ENCODE results near the gene USP6. TPM values are rescaled to one million over a fixed set of nuclear protein-coding genes. Genes with fewer than 3 reads are reported as not detected.
"Not testable (repeated sequence)": the region's sequence is repeated elsewhere in the genome, so short reads cannot be mapped to it uniquely, and the experiment has no call there.

The USP6 gene
- total and polyA plus RNA-seq, 4 donors = under 0.01 to 0.18 (median 0.05) TPM; not detected in 1

DNA sequence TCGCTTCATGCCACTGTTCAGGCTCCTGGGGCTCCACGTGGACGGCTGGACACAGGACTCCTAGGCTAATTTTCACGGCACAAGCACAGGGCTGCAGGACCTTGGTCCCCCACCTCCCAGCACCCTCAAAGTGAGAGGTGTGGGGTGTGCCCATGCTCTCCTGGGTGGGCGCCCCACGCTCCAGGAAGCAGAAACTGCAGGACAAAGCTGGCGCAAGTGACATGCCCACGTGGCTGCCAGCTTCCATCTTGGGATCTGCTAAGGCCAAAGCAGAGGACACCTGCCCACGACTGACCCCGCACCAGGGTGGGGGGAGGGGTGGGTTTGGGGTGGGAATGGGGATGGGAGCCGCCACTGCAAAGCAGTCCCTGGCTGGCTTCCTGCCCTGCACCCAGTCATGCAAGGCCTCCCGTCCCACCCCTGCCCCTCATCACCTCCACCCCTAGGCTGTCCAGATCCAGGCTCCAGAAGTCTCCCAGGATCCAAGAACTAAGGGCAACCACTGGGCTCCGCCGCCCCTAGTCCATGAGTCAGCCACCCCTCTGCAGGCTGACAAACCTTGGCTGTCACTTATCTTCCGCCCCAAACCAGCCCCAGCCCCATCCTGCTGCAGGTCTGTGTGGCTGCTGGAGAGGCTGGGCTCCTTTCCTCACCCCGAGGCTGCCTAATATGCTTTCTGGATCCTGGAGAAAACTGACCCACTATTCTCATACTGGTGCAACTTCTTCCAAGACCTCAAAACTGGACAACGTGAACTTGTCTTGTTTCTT lies 11.1 kb downstream of the USP6 start:
- Histone ChIP-seq H3K4me3 (ENCODE audit: low read depth in 1 of 3, low read length in 3 of 3) (no peak overlapping the region), H3K27ac (ENCODE audit: low read depth in 1 of 2, low read length in 2 of 2) (no peak overlapping the region), H3K9me3 (ENCODE audit: control insufficient read depth in 4 of 4, low read length in 3 of 4) (peaks cover 0 to 3% (median 1%) of the 10 kb centered on the region in 4 donors), H3K36me3 (ENCODE audit: control insufficient read depth in 4 of 4, insufficient read depth in 3 of 4, low read depth in 1 of 4, low read length in 3 of 4) (no peaks in the 10 kb centered on the region), H3K27me3 (ENCODE audit: control insufficient read depth in 4 of 4, insufficient read depth in 4 of 4, low read length in 3 of 4) (peaks cover 0 to 2% (median 0%) of the 10 kb centered on the region in 4 donors), H3K9ac (ENCODE audit: low read depth in 1 of 2, low read length in 2 of 2) (no peak overlapping the region), H3K4me1 (ENCODE audit: control insufficient read depth in 4 of 4, insufficient read depth in 4 of 4, low read length in 3 of 4) (peaks cover 0 to 6% (median 4%) of the 10 kb centered on the region in 4 donors)
- WGBS = 76% methylated on average over 17 of the region's 17 CpGs
- TF ChIP-seq SP1 (IDR thresholded peaks at IDR 0.05) = no peak
- no peak for TF ChIP-seq RAD21 (IDR thresholded peaks at IDR 0.05)
- no peak for TF ChIP-seq JUND (IDR thresholded peaks at IDR 0.05)
- DNase-seq (ENCODE audit: low spot score) = peak; percentile 16

DNA sequence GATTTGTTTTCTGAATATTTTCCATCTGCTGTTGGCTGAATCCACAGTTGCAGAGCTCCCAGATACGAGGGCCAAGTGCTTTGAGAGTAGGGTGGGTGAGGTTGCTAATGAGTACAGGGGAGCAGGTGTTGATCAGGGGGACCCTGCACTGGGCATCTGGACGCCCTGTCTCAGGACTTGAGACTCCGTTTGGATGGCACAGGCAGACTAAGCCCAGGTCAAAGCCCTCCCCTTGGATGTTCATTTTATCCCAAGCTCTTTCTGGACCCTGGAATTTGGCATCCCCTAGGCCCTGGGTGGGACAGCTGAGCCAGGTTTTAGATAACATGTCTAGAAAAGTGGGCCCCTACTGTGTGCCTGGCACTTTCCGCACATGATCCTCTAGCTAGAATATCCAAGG lies 12.1 kb downstream of the USP6 start:
- TF ChIP-seq GABPA (IDR thresholded peaks at IDR 0.05 in 1 of 2, conservative IDR thresholded peaks at IDR 0.05 in 1 of 2) (no peak), JUND (IDR thresholded peaks at IDR 0.05) (no peak)
- TF ChIP-seq, protein P1, sequence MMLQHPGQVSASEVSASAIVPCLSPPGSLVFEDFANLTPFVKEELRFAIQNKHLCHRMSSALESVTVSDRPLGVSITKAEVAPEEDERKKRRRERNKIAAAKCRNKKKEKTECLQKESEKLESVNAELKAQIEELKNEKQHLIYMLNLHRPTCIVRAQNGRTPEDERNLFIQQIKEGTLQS (IDR thresholded peaks at IDR 0.05) = no peak
- Histone ChIP-seq H3K36me3 (ENCODE audit: control insufficient read depth in 4 of 4, insufficient read depth in 3 of 4, low read depth in 1 of 4, low read length in 3 of 4) (no peaks in the 10 kb centered on the region), H3K27me3 (ENCODE audit: control insufficient read depth in 4 of 4, insufficient read depth in 4 of 4, low read length in 3 of 4) (peaks cover 0 to 2% (median 0%) of the 10 kb centered on the region in 4 donors), H3K9me3 (ENCODE audit: control insufficient read depth in 4 of 4, low read length in 3 of 4) (peaks cover 0 to 3% (median 1%) of the 10 kb centered on the region in 4 donors), H3K27ac (ENCODE audit: low read depth in 1 of 2, low read length in 2 of 2) (no peak overlapping the region), H3K4me3 (ENCODE audit: low read depth in 1 of 3, low read length in 3 of 3) (no peak overlapping the region), H3K4me1 (ENCODE audit: control insufficient read depth in 4 of 4, insufficient read depth in 4 of 4, low read length in 3 of 4) (peaks cover 0 to under 1% (median under 1%) of the 10 kb centered on the region in 4 donors), H3K9ac (ENCODE audit: low read depth in 1 of 2, low read length in 2 of 2) (no peak overlapping the region)
- no peak for DNase-seq (ENCODE audit: low spot score)
- 79% methylated on average over 4 of the region's 4 CpGs for WGBS

DNA sequence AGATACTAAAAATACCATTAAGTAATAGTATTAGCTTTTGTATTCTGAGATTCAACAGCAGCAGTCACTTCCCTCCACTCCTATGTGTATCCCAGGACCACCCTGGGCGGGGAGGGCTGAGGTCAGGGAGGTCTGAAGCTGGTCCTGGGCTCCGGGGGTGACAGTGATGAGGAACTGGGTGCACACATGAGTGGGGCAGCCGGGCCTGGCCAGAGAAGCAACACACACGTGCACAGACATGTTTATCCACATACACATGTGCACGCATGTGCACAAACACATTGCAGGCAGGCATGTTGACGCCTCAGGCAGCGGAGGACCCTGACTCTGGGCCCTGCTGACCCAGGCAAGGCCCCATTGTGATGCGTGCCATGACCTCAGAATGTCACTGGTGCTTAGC lies 12.6 kb downstream of the USP6 start:
- not testable (repeated sequence) for H3K36me3 ChIP-seq (ENCODE audit: control insufficient read depth in 4 of 4, insufficient read depth in 3 of 4, low read depth in 1 of 4, low read length in 3 of 4); H3K9ac ChIP-seq (ENCODE audit: low read depth in 1 of 2, low read length in 2 of 2); DNase-seq (ENCODE audit: low spot score); H3K9me3 ChIP-seq (ENCODE audit: control insufficient read depth in 4 of 4, low read length in 3 of 4); H3K4me3 ChIP-seq (ENCODE audit: low read depth in 1 of 3, low read length in 3 of 3); H3K4me1 ChIP-seq (ENCODE audit: control insufficient read depth in 4 of 4, insufficient read depth in 4 of 4, low read length in 3 of 4); H3K27ac ChIP-seq (ENCODE audit: low read depth in 1 of 2, low read length in 2 of 2); H3K27me3 ChIP-seq (ENCODE audit: control insufficient read depth in 4 of 4, insufficient read depth in 4 of 4, low read length in 3 of 4)
- 87% methylated on average over 8 of the region's 8 CpGs for WGBS

DNA sequence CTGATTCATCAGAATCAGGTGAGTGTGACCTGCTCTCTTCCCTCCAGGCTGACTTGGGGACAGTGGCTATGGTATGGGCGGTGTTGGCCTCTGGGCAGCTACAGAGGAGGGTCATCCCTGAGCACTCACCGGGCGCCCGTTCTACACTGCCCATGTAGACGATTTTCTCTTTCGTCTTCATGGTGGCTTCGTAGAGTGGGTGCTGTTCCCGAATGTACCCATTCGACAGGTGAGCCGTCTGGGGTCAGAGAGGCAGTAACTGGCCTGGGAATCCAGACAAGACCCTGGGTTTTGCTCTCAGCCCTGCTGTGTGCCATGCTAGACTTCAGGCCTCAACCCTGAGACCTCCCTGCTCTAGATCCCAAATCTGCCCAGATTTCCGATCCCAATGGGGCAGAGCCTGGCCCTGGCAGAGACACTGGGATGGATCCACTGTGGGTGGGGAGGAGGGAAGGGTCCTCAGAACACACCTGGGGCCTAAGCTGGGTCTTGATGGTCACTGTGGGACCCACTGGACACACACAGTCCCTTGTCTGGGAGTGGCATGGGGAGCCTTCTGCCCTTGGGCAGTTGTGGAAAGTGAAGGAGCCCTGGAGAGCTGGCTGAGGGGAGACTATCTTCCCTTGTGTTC lies 13.2 kb downstream of the USP6 start:
- Histone ChIP-seq H3K36me3 (ENCODE audit: control insufficient read depth in 4 of 4, insufficient read depth in 3 of 4, low read depth in 1 of 4, low read length in 3 of 4) (no peaks in the 10 kb centered on the region), H3K4me3 (ENCODE audit: low read depth in 1 of 3, low read length in 3 of 3) (no peak overlapping the region), H3K27ac (ENCODE audit: low read depth in 1 of 2, low read length in 2 of 2) (no peak overlapping the region), H3K9ac (ENCODE audit: low read depth in 1 of 2, low read length in 2 of 2) (no peak overlapping the region), H3K9me3 (ENCODE audit: control insufficient read depth in 4 of 4, low read length in 3 of 4) (no peaks in the 10 kb centered on the region), H3K4me1 (ENCODE audit: control insufficient read depth in 4 of 4, insufficient read depth in 4 of 4, low read length in 3 of 4) (no peaks in the 10 kb centered on the region), H3K27me3 (ENCODE audit: control insufficient read depth in 4 of 4, insufficient read depth in 4 of 4, low read length in 3 of 4) (no peaks in the 10 kb centered on the region)
- WGBS = 87% methylated on average over 11 of the region's 11 CpGs
- no peak for DNase-seq (ENCODE audit: low spot score)
- TF ChIP-seq SP1 (IDR thresholded peaks at IDR 0.05) = no peak
- no peak for TF ChIP-seq YY1 (IDR thresholded peaks at IDR 0.05)
- no peak for TF ChIP-seq RXRA (IDR thresholded peaks at IDR 0.05)
- TF ChIP-seq HNF4A (conservative IDR thresholded peaks at IDR 0.05) = no peak
- no peak for TF ChIP-seq EGR1 (IDR thresholded peaks at IDR 0.05; ENCODE audit: low read depth in 2 of 2)
- TF ChIP-seq GABPA (IDR thresholded peaks at IDR 0.05 in 1 of 2, conservative IDR thresholded peaks at IDR 0.05 in 1 of 2) = no peak
- TF ChIP-seq, protein P2, sequence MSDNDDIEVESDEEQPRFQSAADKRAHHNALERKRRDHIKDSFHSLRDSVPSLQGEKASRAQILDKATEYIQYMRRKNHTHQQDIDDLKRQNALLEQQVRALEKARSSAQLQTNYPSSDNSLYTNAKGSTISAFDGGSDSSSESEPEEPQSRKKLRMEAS (IDR thresholded peaks at IDR 0.05) = no peak
- no peak for TF ChIP-seq TAF1 (conservative IDR thresholded peaks at IDR 0.05)
- no peak for TF ChIP-seq FOXA1 (IDR thresholded peaks at IDR 0.05)
- no peak for TF ChIP-seq JUND (IDR thresholded peaks at IDR 0.05)
- TF ChIP-seq, protein P3, sequence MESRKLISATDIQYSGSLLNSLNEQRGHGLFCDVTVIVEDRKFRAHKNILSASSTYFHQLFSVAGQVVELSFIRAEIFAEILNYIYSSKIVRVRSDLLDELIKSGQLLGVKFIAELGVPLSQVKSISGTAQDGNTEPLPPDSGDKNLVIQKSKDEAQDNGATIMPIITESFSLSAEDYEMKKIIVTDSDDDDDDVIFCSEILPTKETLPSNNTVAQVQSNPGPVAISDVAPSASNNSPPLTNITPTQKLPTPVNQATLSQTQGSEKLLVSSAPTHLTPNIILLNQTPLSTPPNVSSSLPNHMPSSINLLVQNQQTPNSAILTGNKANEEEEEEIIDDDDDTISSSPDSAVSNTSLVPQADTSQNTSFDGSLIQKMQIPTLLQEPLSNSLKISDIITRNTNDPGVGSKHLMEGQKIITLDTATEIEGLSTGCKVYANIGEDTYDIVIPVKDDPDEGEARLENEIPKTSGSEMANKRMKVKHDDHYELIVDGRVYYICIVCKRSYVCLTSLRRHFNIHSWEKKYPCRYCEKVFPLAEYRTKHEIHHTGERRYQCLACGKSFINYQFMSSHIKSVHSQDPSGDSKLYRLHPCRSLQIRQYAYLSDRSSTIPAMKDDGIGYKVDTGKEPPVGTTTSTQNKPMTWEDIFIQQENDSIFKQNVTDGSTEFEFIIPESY (IDR thresholded peaks at IDR 0.05) = no peak
- TF ChIP-seq, protein P1 (IDR thresholded peaks at IDR 0.05) = no peak
- TF ChIP-seq, protein P4, sequence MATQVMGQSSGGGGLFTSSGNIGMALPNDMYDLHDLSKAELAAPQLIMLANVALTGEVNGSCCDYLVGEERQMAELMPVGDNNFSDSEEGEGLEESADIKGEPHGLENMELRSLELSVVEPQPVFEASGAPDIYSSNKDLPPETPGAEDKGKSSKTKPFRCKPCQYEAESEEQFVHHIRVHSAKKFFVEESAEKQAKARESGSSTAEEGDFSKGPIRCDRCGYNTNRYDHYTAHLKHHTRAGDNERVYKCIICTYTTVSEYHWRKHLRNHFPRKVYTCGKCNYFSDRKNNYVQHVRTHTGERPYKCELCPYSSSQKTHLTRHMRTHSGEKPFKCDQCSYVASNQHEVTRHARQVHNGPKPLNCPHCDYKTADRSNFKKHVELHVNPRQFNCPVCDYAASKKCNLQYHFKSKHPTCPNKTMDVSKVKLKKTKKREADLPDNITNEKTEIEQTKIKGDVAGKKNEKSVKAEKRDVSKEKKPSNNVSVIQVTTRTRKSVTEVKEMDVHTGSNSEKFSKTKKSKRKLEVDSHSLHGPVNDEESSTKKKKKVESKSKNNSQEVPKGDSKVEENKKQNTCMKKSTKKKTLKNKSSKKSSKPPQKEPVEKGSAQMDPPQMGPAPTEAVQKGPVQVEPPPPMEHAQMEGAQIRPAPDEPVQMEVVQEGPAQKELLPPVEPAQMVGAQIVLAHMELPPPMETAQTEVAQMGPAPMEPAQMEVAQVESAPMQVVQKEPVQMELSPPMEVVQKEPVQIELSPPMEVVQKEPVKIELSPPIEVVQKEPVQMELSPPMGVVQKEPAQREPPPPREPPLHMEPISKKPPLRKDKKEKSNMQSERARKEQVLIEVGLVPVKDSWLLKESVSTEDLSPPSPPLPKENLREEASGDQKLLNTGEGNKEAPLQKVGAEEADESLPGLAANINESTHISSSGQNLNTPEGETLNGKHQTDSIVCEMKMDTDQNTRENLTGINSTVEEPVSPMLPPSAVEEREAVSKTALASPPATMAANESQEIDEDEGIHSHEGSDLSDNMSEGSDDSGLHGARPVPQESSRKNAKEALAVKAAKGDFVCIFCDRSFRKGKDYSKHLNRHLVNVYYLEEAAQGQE (IDR thresholded peaks at IDR 0.05) = no peak
- TF ChIP-seq RAD21 (IDR thresholded peaks at IDR 0.05) = no peak
- no peak for TF ChIP-seq HNF4G (IDR thresholded peaks at IDR 0.05)
